GM23338 (cell line): ENCODE data around the gene RSPH6A. TPM values are rescaled to one million over a fixed set of nuclear protein-coding genes. Genes with fewer than 3 reads are reported as not detected.

Experiments used
- ATAC-seq: fragments of 200-7000 bp; cut with Tn5 transposase; 3 replicates; pipeline ENCODE4 v1.9.1; 2020
- DNase-seq: peaks from one replicate; pipeline ENCODE4 v3.0.0-alpha.2; 2015; ENCODE audit warnings: low spot score
- H2AFZ ChIP-seq: fragments of 200-600 bp; sonication (generic); 2 replicates; pipeline ENCODE4 v1.8.0; 2016; ENCODE audit warnings: antibody characterized with exemption, mild to moderate bottlenecking, moderate library complexity
- H3F3A ChIP-seq: fragments of 200-600 bp; sonication (generic); replicated peaks from 2 replicates; pipeline ENCODE4 v1.8.0; 2017; ENCODE audit warnings: antibody characterized with exemption, mixed run types, low read depth
- H3K27ac ChIP-seq: fragments of 200-600 bp; sonication (generic); 2 replicates; pipeline ENCODE4 v1.6.1; 2016; ENCODE audit warnings: low read depth
- H3K27me3 ChIP-seq: fragments of 200-600 bp; sonication (generic); 2 replicates; pipeline ENCODE4 v1.8.0; 2016; ENCODE audit warnings: mild to moderate bottlenecking, mixed run types, moderate library complexity; ENCODE audit not compliant: insufficient read depth
- H3K36me3 ChIP-seq: fragments of 200-600 bp; sonication (generic); 2 replicates; pipeline ENCODE4 v1.8.0; 2016; ENCODE audit warnings: mild to moderate bottlenecking; ENCODE audit not compliant: insufficient read depth
- H3K4me1 ChIP-seq: fragments of 200-600 bp; sonication (generic); 2 replicates; pipeline ENCODE4 v1.8.0; 2016; ENCODE audit warnings: mild to moderate bottlenecking, moderate library complexity; ENCODE audit not compliant: insufficient read depth
- H3K4me2 ChIP-seq: fragments of 200-600 bp; sonication (generic); 2 replicates; pipeline ENCODE4 v1.7.1; 2017; ENCODE audit warnings: mixed run types
- H3K4me3 ChIP-seq: fragments of 200-600 bp; sonication (generic); 2 replicates; pipeline ENCODE4 v1.6.1; 2016; ENCODE audit warnings: mixed run types
- H3K79me2 ChIP-seq: fragments of 200-600 bp; sonication (generic); replicated peaks from 2 replicates; pipeline ENCODE4 v1.8.0; 2017; ENCODE audit warnings: mild to moderate bottlenecking; ENCODE audit not compliant: insufficient read depth
- H3K9me2 ChIP-seq: fragments of 200-600 bp; sonication (generic); 2 replicates; pipeline ENCODE4 v1.8.0; 2017; ENCODE audit not compliant: insufficient read depth
- H4K20me1 ChIP-seq: fragments of 200-600 bp; sonication (generic); replicated peaks from 2 replicates; pipeline ENCODE4 v1.8.0; 2017; ENCODE audit warnings: mild to moderate bottlenecking; ENCODE audit not compliant: insufficient read depth
- H3K27ac Mint-ChIP-seq: 2 replicates; pipeline ENCODE4 v1.8.0; 2020; ENCODE audit warnings: inconsistent platforms, mild to moderate bottlenecking, moderate library complexity, mixed read lengths
- H3K27me3 Mint-ChIP-seq: 3 replicates; pipeline ENCODE4 v1.8.0; 2022; ENCODE audit warnings: low read depth, mild to moderate bottlenecking, moderate library complexity, mixed read lengths, inconsistent platforms; ENCODE audit not compliant: insufficient read depth, poor library complexity
- H3K36me3 Mint-ChIP-seq: 3 replicates; pipeline ENCODE4 v1.8.0; 2021; ENCODE audit warnings: low read depth, mild to moderate bottlenecking, inconsistent platforms, moderate library complexity, mixed read lengths
- H3K4me1 Mint-ChIP-seq: 3 replicates; pipeline ENCODE4 v1.8.0; 2020; ENCODE audit warnings: mild to moderate bottlenecking, inconsistent platforms, mixed read lengths
- H3K4me3 Mint-ChIP-seq: 3 replicates; pipeline ENCODE4 v1.8.0; 2021; ENCODE audit warnings: moderate library complexity, mild to moderate bottlenecking, inconsistent platforms, mixed read lengths
- H3K9me3 Mint-ChIP-seq: 3 replicates; pipeline ENCODE4 v1.8.0; 2020; ENCODE audit warnings: moderate library complexity, mild to moderate bottlenecking, inconsistent platforms, mixed read lengths
- EZH2phosphoT487 ChIP-seq: fragments of 200-600 bp; sonication (generic); IDR thresholded peaks from one replicate; pipeline ENCODE4 v1.8.1; 2018; ENCODE audit warnings: antibody characterized with exemption; ENCODE audit not compliant: unreplicated experiment
- long read RNA-seq: library from polyadenylated mRNA; unstranded; transcript quantifications from one replicate; pipeline ENCODE4 v2.0.0, GENCODE V29; 2020; ENCODE audit not compliant: unreplicated experiment
- polyA plus RNA-seq: library from polyadenylated mRNA; unstranded; fragments of >200 nt; fragmentation: Nextera tagmentation; extraction: Ambion mirVana; gene quantifications from 2 replicates; pipeline ENCODE4 v1.2.1, GENCODE V29; 2016
- total RNA-seq: library from RNA; depleted of rRNA; stranded (reverse); fragments of >200 nt; shearing (Covaris generic); gene quantifications from 2 replicates; pipeline ENCODE4 v1.2.3, GENCODE V29; 2014; rRNA removed
- TF ChIP-seq, protein P1 (sequence below), 2 experiments: fragments of 200-600 bp in 1 of 2; sonication (generic) in 1 of 2; conservative IDR thresholded peaks; 2 replicates each; pipeline versions ENCODE4 v1.5.1 to v1.6.1; 2016 to 2017; ENCODE audit warnings: antibody characterized with exemption in 2 of 2, low read depth in 2 of 2, mild to moderate bottlenecking in 2 of 2, moderate library complexity in 1 of 2
- TF ChIP-seq, protein P2 (sequence below): fragments of 250-450 bp; sonication (Bioruptor Pico); IDR thresholded peaks from 2 replicates; pipeline ENCODE4 v1.5.0; 2020; ENCODE audit warnings: mild to moderate bottlenecking, moderate library complexity

The RSPH6A gene
- total RNA-seq: 0.21 and 0.23 TPM in 2 replicates
- polyA plus RNA-seq: 0.11 TPM in 1 of 2 replicates, not detected in the other
- long read RNA-seq: 0 reads

DNA sequence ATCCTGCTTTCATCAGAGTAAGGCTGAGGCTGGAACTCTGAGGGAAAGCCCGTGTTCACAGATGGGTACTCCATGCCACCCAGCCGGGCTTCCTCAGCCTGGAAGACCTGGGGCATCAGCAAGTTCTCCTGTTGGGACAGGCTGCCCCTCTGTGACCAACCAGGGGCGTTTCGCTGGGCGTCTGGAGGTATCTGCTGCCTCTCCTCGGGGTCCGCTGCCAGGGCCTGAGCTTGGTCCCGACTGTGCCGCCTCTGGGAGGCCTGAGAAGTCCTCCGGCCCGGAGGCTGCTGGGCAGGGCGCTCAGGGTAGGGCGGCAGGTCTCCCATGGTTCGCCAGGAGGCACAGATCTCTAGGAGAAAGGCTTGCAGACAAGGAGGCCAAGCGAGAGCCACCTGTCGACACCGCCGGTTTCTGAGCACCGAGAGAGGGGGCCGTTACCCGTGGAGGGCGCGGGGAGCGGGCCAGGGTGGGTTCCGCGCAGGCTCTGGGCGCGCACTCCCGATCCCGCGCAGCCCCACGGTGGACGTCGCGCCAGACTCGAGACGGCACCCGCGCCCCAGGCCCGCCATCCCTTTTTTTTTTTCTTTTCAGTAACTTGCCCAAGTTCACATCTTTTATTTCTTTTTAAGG is at the start of gene RSPH6A:
Gene RSPH6A, minus strand, starts transcription at position 458 of the 630 bp plus-strand sequence. Its CDS starts 132 bp downstream, at position 326.
- peaks cover 28% of the 10 kb centered on the region for H3K27me3 Mint-ChIP-seq
- Histone ChIP-seq H3K27ac (peak within 1 kb of the TSS; percentile 95), H4K20me1 (no peaks in the 10 kb centered on the region; the same call in 1 of the 2 replicates), H3F3A (peaks cover 38% of the 10 kb centered on the region; the same call in 1 of the 2 replicates), H3K9me2 (no peaks in the 10 kb centered on the region), H3K27me3 (no peaks in the 10 kb centered on the region), H3K4me1 (peaks cover 36% of the 10 kb centered on the region), H3K4me3 (peak within 1 kb of the TSS; percentile 79), H3K4me2 (peak within 1 kb of the TSS; percentile 92), H2AFZ (peak within 1 kb of the TSS; percentile 52), H3K36me3 (no peaks in the 10 kb centered on the region), H3K79me2 (no peaks in the 10 kb centered on the region)
- DNase-seq (peak; percentile 68), ATAC-seq (peak; percentile 15)
- no peak for TF ChIP-seq EZH2phosphoT487
- TF ChIP-seq, protein P1, sequence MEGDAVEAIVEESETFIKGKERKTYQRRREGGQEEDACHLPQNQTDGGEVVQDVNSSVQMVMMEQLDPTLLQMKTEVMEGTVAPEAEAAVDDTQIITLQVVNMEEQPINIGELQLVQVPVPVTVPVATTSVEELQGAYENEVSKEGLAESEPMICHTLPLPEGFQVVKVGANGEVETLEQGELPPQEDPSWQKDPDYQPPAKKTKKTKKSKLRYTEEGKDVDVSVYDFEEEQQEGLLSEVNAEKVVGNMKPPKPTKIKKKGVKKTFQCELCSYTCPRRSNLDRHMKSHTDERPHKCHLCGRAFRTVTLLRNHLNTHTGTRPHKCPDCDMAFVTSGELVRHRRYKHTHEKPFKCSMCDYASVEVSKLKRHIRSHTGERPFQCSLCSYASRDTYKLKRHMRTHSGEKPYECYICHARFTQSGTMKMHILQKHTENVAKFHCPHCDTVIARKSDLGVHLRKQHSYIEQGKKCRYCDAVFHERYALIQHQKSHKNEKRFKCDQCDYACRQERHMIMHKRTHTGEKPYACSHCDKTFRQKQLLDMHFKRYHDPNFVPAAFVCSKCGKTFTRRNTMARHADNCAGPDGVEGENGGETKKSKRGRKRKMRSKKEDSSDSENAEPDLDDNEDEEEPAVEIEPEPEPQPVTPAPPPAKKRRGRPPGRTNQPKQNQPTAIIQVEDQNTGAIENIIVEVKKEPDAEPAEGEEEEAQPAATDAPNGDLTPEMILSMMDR (conservative IDR thresholded peaks at IDR 0.05; ENCODE audit: low read depth in 2 of 2): 0 out of 4 replicates have a peak, but pooled peaks of 1 of the 2 experiments have one; percentile 2
- TF ChIP-seq, protein P2, sequence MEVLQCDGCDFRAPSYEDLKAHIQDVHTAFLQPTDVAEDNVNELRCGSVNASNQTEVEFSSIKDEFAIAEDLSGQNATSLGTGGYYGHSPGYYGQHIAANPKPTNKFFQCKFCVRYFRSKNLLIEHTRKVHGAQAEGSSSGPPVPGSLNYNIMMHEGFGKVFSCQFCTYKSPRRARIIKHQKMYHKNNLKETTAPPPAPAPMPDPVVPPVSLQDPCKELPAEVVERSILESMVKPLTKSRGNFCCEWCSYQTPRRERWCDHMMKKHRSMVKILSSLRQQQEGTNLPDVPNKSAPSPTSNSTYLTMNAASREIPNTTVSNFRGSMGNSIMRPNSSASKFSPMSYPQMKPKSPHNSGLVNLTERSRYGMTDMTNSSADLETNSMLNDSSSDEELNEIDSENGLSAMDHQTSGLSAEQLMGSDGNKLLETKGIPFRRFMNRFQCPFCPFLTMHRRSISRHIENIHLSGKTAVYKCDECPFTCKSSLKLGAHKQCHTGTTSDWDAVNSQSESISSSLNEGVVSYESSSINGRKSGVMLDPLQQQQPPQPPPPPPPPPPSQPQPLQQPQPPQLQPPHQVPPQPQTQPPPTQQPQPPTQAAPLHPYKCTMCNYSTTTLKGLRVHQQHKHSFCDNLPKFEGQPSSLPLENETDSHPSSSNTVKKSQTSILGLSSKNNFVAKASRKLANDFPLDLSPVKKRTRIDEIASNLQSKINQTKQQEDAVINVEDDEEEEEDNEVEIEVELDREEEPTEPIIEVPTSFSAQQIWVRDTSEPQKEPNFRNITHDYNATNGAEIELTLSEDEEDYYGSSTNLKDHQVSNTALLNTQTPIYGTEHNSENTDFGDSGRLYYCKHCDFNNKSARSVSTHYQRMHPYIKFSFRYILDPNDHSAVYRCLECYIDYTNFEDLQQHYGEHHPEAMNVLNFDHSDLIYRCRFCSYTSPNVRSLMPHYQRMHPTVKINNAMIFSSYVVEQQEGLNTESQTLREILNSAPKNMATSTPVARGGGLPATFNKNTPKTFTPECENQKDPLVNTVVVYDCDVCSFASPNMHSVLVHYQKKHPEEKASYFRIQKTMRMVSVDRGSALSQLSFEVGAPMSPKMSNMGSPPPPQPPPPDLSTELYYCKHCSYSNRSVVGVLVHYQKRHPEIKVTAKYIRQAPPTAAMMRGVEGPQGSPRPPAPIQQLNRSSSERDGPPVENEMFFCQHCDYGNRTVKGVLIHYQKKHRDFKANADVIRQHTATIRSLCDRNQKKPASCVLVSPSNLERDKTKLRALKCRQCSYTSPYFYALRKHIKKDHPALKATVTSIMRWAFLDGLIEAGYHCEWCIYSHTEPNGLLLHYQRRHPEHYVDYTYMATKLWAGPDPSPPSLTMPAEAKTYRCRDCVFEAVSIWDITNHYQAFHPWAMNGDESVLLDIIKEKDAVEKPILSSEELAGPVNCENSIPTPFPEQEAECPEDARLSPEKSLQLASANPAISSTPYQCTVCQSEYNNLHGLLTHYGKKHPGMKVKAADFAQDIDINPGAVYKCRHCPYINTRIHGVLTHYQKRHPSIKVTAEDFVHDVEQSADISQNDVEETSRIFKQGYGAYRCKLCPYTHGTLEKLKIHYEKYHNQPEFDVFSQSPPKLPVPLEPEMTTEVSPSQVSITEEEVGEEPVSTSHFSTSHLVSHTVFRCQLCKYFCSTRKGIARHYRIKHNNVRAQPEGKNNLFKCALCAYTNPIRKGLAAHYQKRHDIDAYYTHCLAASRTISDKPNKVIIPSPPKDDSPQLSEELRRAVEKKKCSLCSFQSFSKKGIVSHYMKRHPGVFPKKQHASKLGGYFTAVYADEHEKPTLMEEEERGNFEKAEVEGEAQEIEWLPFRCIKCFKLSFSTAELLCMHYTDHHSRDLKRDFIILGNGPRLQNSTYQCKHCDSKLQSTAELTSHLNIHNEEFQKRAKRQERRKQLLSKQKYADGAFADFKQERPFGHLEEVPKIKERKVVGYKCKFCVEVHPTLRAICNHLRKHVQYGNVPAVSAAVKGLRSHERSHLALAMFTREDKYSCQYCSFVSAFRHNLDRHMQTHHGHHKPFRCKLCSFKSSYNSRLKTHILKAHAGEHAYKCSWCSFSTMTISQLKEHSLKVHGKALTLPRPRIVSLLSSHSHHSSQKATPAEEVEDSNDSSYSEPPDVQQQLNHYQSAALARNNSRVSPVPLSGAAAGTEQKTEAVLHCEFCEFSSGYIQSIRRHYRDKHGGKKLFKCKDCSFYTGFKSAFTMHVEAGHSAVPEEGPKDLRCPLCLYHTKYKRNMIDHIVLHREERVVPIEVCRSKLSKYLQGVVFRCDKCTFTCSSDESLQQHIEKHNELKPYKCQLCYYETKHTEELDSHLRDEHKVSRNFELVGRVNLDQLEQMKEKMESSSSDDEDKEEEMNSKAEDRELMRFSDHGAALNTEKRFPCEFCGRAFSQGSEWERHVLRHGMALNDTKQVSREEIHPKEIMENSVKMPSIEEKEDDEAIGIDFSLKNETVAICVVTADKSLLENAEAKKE (CRISPR knock-in tag): no peak
- peak within 1 kb of the TSS; percentile 95 for H3K27ac Mint-ChIP-seq
- peaks cover 36% of the 10 kb centered on the region for H3K4me1 Mint-ChIP-seq
- peaks cover 13% of the 10 kb centered on the region for H3K36me3 Mint-ChIP-seq
- H3K4me3 Mint-ChIP-seq: peak within 1 kb of the TSS; percentile 87
- no peaks in the 10 kb centered on the region for H3K9me3 Mint-ChIP-seq
